HPDE6-E6E7 (cell line): Measurements from ENCODE around the gene D2HGDH.
"Not testable (repeated sequence)": the region's sequence is repeated elsewhere in the genome, so short reads cannot be mapped to it uniquely, and the experiment has no call there.

Experiments used
- DNase-seq: peaks from one replicate; pipeline ENCODE4 v3.0.0; 2011; ENCODE audit warnings: missing footprints; ENCODE audit errors: extremely low spot score

The D2HGDH gene

DNA sequence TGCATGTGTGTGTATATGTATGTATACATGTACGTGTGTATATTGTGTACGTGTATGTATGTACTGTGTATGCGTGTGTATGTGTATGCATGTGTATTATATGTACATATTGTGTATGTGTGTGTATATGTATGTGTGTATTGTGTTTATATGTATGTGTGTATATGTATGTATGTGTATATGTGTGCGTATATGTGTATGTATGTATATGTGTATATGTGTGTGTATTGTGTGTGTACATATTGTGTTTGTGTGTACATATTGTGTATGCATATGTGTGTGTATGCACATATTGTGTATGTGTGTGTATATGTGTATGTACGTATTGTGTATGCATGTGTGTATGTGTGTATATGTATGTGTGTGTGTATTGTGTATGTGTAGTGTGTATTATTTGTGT, 59.0 kb downstream of the D2HGDH start:
- no peak for DNase-seq

DNA sequence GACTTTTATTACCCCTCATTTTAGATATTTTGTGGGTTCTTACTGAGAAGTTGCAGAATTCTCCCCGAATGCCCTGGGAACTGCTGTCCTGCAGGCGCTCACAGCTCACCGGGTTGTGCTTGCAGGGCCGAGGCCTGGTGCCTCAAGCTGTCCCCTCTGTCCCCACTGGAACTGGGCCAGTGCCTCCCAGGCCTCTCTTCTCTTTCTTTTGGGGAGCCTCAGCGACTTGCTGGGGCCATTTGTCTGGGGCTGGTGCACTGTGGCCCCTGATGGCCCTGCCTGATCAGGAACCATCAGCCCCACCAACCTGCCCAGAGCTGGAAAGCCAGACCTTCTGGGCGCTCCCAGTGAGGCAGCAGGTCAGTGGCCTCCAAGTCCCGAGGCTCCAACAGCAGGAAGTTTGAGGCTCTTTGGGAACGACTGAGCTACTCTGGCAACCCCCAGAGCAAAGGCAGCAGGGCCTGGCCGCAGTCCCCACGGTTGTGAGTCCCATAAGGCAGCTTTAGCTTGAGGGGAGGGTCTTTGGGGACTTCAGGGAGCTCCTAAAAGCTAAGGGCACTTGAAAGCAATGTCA, 59.9 kb downstream of the D2HGDH start:
- no peak for DNase-seq

DNA sequence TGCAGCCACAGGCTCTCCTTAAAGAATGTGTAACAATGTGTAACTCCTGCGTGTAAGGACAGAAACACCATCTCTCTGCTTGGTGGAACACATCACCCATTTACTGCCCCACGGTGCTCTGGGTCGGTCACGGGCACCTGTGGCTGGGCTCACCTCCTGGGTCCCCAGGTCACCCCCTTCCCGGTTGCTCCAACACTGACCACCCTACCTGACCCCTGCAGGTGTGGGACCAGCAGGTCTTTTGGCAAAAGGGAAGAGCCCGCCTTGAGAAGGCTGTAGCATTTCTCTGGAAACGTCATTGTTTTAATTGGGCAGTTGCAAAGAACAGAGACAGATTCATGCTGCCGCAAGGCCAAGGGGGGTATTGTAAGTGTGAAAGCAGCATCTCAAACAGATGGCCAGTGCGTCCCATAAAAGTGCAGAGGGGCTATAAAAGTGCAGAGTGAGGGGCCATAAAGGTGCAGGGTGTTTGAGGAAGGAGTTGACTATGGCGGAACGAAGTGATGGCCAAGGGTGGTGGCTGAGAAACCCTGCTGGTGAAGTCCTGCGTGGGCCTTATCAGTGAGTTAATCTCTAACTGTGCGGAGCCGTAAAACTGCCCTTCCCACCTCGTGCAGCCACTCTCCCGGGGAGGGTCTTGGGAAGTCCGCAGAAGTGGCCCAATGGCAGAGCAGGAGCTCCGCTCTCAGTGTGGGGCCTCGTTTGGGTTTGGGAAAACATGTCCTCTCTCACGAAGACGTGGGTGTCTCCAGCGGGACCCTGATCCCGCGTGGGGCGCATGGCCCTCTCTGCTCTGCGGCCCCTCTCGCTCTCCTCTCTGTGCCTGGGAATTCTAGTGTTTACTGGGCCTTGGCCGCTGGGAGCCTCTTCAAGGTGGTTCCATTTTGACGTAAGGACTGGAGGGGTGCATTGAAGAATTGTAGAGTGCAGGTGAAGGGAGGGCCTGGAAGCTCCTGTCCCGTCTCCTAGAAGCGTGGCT, 60.9 kb downstream of the D2HGDH start:
- DNase-seq, result no peak

DNA sequence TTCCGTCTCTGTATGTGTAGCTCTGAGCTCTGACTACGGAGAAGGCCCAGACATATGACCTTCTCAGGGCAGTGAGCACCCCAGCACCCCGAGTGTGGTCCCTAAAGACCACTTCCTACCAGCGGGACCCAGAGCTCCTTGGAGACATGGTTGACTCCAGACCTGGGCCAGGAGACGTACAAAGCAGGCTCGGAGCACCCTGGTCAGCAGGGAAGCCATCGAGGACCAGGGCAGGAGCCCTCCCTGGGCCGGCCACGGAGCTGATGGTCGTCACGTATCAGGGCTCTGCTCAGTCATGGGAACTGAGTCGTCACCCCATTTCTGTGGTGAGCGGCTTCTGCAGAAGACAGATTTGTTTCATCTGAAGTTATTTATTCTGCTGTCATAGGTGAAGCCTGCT, 61.8 kb downstream of the D2HGDH start:
- no peak for DNase-seq

DNA sequence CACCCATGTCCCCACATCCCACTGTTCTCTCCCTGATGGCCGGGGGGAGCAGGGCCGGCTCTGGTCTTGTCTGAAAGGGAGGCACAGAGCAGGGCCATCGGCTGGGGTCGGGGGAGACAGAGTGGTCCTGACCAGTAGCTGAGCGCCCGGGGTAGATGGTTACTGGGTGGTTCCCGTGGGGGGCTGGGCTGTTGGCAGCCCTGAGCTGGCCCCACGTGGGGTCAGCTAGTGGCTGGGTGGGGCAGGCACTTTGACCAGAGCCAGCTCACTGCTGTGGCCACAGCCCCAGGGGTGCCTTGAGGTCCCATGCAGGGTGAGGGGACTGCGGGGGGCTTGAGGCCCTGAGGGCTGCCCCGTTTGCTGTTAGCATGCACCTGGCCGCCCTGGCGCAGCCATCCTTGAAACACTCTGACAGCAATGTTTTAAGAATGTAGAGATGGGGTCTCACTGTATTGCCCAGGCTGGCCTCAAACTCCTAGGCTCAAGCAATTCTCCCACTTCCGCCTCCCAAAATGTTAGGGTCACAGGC, 62.2 kb downstream of the D2HGDH start:
- no peak for DNase-seq

DNA sequence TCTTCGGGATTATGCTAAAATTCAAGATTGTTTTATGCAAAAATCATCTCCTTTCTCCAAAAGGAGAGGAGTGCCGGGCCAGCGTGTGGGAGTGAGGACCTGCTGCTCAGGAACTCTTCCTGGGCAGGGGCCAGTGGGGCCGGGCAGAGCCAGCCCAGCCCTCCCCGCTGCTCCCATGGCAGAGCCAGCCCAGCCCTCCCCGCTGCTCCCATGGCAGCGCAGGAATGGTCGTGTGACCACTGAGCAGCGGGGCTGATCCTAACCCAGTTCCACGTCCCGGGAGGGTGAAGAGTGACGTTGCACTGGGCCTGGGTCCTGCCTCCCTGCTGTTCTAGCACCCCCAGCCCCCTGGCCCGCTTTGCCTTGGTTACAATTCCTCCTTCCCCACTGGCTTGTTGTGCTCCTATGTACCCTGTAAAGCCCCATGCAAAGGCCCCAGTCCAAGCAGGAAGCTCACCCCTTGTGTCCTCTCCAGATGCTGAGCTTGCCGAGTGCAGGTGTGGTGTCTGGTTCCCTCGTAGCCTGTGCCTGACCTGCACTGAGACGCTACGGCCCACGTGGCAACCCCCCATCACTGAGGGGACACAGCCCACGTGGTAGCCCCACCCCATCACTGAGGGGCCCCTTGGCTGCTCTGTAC, 63.1 kb downstream of the D2HGDH start:
- DNase-seq, result no peak

DNA sequence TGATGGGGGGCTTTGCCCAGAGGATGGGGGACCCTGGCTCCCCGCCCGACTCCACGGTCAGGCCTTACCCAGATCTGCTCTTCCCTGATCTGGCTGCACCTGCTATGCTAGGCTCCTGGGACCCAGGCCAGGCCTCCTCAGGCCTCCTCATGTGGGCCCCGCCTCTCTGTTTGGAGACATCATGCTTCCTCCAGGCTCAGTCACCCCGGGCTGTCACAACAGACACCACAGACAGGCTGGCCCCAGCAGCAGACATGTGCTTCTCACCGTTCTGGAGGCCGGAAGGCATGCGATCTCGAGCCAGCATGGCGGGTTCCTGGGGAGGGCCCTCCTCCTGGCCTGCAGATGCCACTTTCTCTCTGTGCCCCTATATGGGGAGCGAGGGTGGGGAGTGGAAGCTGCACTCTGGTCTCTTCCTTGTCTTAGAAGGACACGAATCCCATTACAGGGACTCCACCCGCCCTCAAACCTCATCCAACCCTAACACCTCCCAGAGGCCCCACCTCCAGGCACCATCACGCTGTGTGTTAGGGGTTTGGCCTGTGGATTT, 63.7 kb downstream of the D2HGDH start:
- DNase-seq, result no peak

DNA sequence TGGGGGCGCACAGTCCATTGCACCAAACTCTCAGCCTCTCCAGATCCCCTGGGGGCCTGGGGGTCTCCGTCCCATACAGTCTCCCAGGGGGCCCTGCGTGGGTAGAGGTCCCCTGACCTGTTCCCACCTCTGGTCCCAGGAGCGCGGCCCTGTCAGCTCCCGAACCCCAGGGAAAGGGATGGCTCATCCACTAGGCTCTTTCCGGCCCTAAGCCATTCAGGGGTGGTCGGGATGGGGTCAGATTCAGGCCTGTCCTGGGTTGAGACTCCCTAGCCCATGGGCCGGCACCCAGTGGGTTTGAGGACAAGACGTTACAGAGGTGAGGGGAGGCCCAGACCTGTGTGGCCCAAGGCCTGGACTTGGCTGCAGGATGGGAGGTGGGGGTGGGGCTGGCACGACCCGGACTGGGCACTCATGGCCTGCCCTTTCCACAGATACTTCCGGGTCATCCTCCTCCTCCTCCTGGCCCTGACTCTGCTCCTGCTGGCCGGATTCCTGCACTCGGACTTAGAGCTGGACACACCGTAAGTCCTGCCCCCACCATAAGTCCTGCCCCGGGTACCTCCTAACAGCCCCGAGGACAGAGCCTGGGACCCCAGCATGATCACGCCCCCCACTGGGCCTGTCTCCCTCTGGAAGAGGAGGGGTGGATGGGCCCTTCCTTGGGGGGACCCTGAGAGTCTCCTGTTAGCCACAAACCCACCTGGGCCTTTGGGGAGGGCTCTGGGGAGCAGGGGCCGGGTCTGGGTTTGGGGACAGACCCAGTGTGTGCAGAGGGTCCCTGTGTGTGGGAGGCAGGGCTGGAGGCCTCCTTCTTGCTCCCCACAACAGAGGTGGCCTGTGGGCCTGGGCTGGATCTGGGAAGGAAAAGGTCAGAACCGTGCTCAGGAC, 64.4 kb downstream of the D2HGDH start:
- no peak for DNase-seq

DNA sequence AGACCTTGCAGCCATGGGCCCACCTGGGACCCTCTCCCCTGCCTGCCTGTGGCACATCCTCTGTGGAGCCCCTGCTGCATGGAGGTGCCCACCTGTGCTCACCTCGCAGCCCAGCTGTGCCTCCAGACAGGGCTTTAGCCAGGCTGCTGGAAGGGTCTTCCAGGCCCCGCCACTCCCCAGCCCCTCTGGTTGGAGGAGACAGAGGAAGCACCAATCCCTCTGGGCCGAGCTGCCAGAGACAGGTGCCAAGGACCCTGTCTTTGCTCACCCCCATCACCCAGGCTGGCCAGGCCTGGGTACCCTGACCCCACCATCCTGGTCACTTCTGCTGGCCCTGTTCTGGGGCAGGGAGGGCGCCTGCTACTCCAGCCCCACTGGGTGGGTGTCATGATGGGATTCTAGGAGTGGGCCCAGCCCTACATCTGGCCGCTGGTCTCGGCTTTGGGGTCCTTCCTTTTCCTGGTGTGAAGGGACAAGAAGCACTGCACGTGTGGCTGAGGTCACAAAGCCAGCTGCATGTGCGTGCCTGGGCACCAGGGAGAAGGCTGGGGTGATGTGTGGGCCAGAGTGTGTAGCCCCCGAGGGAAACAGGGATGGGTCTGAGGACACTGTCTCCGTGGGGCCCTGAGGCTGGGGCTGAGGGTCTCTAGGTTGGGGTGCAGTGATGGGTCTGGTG, 65.2 kb downstream of the D2HGDH start:
- DNase-seq, result no peak

DNA sequence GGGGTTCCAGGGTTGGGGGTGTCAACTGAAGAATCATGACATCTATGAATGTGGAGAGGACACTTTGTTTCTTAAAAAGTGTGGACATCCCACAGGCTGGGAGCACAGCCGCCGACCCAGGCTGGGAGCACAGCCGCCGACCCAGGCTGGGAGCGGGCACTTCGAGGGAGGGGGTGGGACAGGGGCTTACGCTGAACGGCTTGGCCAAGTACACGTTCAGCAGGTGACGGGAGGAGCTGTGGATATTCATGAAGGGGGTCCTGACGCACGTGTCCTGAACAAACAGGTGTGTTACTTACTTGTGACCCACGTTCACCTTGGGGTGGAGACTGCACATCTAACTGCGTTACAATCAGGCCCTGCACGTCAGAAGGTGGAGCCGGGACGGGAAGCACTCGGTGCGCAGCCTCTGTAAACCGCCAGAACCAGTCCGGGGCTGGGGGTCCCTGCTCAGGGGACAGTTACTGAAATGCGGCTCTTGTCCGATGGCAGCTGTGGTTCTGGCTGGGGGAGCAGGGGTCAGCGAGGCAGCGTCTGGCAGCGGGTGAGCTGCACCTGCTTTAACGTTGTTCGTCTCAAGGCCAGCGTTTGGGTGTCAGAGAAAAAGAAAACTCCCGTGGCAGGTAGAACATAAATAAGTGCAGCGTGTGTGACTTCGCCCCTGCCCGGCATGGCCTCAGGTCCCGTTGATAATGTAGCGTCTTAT, 65.9 kb downstream of the D2HGDH start:
- not testable (repeated sequence) for DNase-seq

DNA sequence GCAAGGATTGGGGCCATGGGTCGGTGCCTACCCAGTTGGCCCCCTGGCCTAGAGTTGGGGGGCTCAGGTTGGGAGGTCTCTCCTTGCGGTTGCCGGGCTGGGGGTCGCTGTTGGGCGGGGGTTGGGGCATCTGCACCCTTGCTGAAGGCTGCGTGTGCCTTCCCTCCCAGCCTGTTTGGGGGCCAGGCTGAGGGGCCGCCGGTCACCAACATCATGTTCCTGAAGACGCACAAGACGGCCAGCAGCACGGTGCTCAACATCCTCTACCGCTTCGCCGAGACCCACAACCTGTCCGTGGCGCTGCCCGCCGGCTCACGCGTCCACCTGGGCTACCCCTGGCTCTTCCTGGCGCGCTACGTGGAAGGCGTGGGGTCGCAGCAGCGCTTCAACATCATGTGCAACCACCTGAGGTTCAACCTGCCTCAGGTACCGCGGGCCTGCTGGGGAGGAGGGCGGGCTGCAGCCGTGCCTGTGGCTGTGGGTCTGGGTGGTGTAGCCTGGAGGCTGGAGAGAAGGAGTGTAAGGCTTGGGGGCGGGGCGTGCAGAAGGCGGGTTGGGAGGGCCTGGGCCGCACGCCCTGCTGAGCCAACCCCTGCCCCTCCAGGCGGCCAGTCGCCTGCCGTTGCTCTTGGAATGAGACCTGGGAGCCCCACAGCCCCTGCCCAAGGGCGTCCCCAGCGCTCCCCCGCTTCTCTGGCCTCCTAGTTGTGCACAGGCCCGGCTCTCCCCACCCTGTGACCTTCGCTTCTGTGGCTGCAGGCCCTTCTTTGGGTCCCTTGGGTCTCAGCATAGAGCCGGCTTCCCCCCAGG, 67.4 kb downstream of the D2HGDH start:
- no peak for DNase-seq

DNA sequence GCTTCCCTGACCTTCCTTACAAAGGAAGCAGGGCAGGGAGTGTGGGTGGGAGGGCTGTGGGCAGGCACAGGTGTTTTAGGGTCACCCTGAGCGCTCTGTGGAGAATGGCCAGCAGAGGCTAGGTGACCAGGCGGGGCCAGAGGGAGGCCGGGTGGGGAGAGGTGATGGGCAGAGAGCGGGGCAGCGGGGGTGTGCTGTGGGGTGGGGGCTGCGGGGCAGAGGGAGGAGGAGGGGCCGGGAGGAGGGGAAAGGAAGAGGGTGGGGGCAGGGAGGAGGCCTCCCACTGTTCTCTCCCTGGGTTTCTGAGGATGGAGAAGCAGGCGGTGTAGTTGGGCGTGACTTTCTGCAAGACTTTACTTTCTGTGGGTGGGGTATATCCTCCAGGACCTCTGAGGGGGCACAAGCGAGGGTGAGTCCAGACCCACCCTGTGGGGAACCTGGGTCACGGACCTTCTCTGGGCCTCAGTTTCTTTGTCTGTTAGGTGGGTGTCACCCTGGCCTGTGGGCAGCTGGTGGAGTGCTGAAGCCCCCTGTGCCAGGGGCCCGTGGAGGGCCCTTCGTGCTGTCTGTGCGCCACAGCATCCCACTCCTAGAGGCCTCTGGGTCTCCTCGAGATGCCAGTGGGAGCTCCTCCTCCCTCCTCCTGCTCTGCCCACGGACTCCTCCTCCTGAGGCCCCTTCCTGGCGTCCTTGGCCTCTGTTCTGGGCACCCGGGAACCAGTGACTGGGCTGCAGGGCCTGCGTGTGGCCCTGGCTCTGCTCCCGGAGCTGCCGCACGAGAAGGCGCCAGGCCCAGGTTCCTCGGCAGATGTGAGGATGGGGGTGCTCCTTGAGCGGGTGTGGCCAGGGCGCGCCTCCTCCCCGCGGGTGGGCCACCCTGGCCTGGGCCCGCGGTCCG, 68.2 kb downstream of the D2HGDH start:
- no peak for DNase-seq

DNA sequence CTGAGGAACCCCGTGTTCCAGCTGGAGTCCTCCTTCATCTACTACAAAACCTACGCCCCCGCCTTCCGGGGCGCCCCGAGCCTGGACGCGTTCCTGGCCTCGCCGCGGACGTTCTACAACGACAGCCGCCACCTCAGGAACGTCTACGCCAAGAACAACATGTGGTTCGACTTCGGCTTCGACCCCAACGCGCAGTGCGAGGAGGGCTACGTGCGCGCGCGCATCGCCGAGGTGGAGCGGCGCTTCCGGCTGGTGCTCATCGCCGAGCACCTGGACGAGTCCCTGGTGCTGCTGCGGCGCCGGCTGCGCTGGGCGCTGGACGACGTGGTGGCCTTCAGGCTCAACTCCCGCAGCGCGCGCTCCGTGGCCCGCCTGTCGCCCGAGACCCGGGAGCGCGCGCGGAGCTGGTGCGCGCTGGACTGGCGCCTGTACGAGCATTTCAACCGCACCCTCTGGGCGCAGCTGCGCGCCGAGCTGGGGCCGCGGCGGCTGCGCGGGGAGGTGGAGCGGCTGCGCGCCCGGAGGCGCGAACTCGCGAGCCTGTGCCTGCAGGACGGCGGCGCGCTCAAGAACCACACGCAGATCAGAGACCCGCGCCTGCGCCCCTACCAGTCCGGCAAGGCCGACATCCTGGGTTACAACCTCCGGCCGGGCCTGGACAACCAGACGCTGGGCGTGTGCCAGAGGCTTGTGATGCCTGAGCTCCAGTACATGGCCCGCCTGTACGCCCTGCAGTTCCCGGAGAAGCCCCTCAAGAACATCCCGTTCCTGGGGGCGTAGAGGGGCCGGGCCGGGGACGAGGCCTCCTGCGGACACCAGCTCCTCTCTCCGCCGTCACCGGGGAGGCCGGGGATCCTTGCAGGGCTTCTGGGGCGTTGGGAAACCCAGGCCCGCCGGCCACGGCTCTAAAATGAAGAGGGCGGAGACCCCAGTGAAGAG, 69.2 kb downstream of the D2HGDH start:
- DNase-seq, result no peak

DNA sequence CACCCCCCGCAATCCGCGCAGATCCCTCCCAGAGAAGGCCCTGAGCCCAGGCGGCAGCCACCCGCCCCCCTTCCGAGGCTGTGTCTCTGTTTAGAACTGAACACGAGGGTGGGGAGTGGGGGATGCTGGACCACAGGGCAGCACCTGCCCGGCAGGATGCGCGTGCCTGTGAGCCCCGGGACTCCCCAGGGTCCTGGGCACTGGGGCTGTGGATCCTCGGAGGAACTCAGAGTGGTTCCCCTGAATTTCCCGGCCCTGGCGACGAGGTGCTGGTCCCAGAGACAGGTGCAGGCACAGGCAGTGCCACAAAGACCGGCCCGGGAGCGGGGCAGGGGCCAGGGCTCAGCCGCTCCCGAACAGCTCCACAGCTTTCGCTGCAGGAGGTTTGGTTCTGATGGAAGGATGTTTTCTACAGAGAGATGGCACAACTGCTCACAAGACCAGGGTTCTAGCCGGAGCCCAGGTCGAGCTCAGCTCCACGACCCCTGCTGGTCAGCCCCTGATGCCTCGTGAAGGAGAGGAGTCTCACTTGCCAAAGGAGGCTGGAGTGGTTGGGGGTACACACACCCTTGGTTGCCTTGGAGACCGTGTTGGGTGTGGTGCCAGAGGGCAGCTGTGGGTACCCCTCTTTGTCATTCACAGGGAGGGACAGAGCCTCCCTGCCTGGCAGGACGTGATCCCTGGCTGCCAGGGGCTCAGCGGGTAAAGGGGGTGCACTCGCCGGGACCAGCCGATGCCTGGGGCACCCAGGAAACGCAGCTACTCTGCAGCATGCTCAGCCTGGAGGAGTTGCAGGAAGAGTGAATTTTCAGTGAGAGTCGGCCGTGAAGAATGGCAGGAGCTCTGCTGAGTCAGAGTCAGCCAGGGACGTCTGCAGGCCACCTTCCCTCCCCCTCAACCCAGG, 70.1 kb downstream of the D2HGDH start:
- DNase-seq, result no peak

DNA sequence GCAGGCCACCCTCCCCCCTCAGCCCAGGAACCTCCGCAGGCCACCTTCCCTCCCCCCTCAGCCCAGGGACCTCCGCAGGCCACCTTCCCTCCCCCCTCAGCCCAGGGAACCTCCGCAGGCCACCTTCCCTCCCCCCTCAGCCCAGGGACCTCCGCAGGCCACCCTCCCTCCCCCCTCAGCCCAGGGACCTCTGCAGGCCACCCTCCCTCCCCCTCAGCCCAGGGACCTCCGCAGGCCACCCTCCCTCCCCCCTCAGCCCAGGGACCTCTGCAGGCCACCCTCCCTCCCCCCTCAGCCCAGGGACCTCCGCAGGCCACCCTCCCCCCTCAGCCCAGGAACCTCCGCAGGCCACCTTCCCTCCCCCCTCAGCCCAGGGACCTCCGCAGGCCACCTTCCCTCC, 71.8 kb downstream of the D2HGDH start:
- not testable (repeated sequence) for DNase-seq
